Smooth muscle cell (in vitro differentiated cells): ENCODE results near the gene JAGN1. TPM values are rescaled to one million over a fixed set of nuclear protein-coding genes. Genes with fewer than 3 reads are reported as not detected.

ENCODE experiments used
- DNase-seq: peaks from one replicate; lab custom pipeline; 2025; ENCODE audit not compliant: unreplicated experiment; lab: John Stamatoyannopoulos, UW
- H2AFZ ChIP-seq: fragments of 200-600 bp; sonication (generic); 2 replicates; pipeline ENCODE4 v1.6.0; 2016; ENCODE audit warnings: antibody characterized with exemption, low read depth, mild to moderate bottlenecking
- H3F3A ChIP-seq: fragments of 200-600 bp; sonication (generic); 2 replicates; pipeline ENCODE4 v1.6.0; 2017; ENCODE audit warnings: antibody characterized with exemption, low read depth
- H3K27ac ChIP-seq: fragments of 200-600 bp; sonication (generic); 2 replicates; pipeline ENCODE4 v1.5.1; 2016; ENCODE audit warnings: low read depth, mild to moderate bottlenecking
- H3K27me3 ChIP-seq: fragments of 200-600 bp; sonication (generic); 2 replicates; pipeline ENCODE4 v1.6.1; 2016; ENCODE audit warnings: low read depth, mild to moderate bottlenecking
- H3K36me3 ChIP-seq: fragments of 200-600 bp; sonication (generic); 2 replicates; pipeline ENCODE4 v1.5.1; 2016; ENCODE audit warnings: low read depth
- H3K4me1 ChIP-seq: fragments of 200-600 bp; sonication (generic); 2 replicates; pipeline ENCODE4 v1.5.1; 2016; ENCODE audit warnings: low read depth
- H3K4me2 ChIP-seq: fragments of 200-600 bp; sonication (generic); 2 replicates; pipeline ENCODE4 v1.6.0; 2016; ENCODE audit warnings: mild to moderate bottlenecking
- H3K4me3 ChIP-seq: fragments of 200-600 bp; sonication (generic); 2 replicates; pipeline ENCODE4 v1.5.1; 2016; ENCODE audit warnings: mild to moderate bottlenecking
- H3K79me2 ChIP-seq: fragments of 200-600 bp; sonication (generic); 2 replicates; pipeline ENCODE4 v1.6.0; 2016; ENCODE audit warnings: low read depth, mild to moderate bottlenecking
- H3K9ac ChIP-seq: fragments of 200-600 bp; sonication (generic); 2 replicates; pipeline ENCODE4 v1.6.0; 2016; ENCODE audit warnings: low read depth
- H3K9me3 ChIP-seq: fragments of 200-600 bp; sonication (generic); replicated peaks from 2 replicates; pipeline ENCODE4 v1.5.1; 2016; ENCODE audit warnings: low read depth
- H4K20me1 ChIP-seq: fragments of 200-600 bp; sonication (generic); 2 replicates; pipeline ENCODE4 v1.6.0; 2016; ENCODE audit warnings: low read depth
- CTCF ChIP-seq: fragments of 200-600 bp; sonication (generic); IDR thresholded peaks from 2 replicates; pipeline ENCODE4 v1.5.1; 2017; ENCODE audit warnings: borderline replicate concordance, mild to moderate bottlenecking, antibody characterized with exemption; ENCODE audit not compliant: insufficient read depth, poor library complexity, severe bottlenecking
- WGBS: methylation state at CpG from one replicate; pipeline ENCODE4 v1.1.7; 2016; ENCODE audit warnings: low lambda C conversion rate; 5-methylcytosine and 5-hydroxymethylcytosine counted together
- polyA plus RNA-seq: library from polyadenylated mRNA; unstranded; fragments of >200 nt; fragmentation: Nextera tagmentation; extraction: Ambion mirVana; gene quantifications from 2 replicates; pipeline ENCODE4 v1.2.1, GENCODE V29; 2016
- total RNA-seq: library from RNA; depleted of rRNA; stranded (reverse); fragments of >200 nt; gene quantifications from 2 replicates; pipeline ENCODE4 v1.2.3, GENCODE V29; 2014

The JAGN1 gene
- total and polyA plus RNA-seq, 2 experiments from 2014 or later, result 36.8 to 37.3 TPM

DNA sequence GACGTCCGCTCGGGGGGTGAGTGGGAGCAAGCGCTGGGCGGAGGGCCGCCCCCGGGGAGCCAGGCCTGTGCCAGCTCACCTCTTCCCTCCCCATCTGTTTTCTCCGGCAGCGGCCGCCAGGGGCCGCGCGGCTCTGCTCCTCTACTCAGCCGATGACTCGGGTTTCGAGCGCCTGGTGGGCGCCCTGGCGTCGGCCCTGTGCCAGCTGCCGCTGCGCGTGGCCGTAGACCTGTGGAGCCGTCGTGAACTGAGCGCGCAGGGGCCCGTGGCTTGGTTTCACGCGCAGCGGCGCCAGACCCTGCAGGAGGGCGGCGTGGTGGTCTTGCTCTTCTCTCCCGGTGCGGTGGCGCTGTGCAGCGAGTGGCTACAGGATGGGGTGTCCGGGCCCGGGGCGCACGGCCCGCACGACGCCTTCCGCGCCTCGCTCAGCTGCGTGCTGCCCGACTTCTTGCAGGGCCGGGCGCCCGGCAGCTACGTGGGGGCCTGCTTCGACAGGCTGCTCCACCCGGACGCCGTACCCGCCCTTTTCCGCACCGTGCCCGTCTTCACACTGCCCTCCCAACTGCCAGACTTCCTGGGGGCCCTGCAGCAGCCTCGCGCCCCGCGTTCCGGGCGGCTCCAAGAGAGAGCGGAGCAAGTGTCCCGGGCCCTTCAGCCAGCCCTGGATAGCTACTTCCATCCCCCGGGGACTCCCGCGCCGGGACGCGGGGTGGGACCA is 42.6 kb downstream of the JAGN1 start:
- Histone ChIP-seq H3K27me3 (no peaks in the 10 kb centered on the region), H4K20me1 (no peaks in the 10 kb centered on the region), H3K9me3 (no peaks in the 10 kb centered on the region), H3F3A (no peaks in the 10 kb centered on the region), H3K79me2 (no peaks in the 10 kb centered on the region), H3K4me1 (peaks cover 15% of the 10 kb centered on the region), H3K36me3 (no peaks in the 10 kb centered on the region), H2AFZ (peak overlapping the region; percentile 83), H3K4me2 (peak overlapping the region; percentile 83), H3K9ac (no peak overlapping the region), H3K27ac (peak overlapping the region; percentile 71), H3K4me3 (peak overlapping the region; percentile 70)
- TF ChIP-seq CTCF, result peak; percentile 63
- DNase-seq, result peak; percentile 66
- under 1% methylated on average over 74 of the region's 77 CpGs for WGBS

DNA sequence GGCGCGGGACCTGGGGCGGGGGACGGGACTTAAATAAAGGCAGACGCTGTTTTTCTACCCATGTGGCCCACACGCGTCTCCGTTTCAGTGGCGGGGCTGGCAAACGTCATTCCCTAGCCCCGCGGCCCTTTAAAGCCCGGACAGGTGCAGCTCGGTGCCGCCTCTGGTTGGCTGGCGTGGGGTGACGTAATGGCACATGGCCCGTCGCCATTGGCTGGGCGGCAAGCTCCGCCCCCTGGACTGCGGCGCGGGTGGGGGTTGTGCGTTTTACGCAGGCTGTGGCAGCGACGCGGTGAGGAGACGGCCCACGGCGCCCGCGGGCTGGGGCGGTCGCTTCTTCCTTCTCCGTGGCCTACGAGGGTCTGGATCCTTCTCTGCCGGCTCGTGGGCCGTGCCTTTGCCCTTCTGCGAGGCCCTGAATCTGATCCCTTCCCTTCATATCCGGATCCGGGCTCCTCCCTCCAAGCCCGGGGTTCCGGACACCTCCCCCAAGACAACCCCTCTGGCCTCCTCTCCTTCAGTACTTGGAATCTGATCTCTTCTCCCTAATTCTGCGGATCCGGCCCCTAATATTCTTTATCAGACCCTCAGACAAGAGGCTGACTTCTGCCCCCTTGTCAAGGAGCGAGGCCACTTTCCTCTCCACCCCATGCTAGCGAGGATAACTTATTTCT is 43.3 kb downstream of the JAGN1 start, which contains the start of gene CRELD1:
CRELD1 (plus strand) TSS at position 274 of the 674 bp plus-strand sequence. CDS start 605 bp downstream, outside the sequence.
- no peak for TF ChIP-seq CTCF
- Histone ChIP-seq H3K27me3 (no peaks in the 10 kb centered on the region), H3K4me2 (peak within 1 kb of the TSS; percentile 83), H3F3A (no peaks in the 10 kb centered on the region), H2AFZ (peak within 1 kb of the TSS; percentile 83), H3K9ac (peak within 1 kb of the TSS; percentile 70), H3K27ac (peak within 1 kb of the TSS; percentile 71), H3K36me3 (no peaks in the 10 kb centered on the region), H3K79me2 (no peaks in the 10 kb centered on the region), H3K4me1 (peaks cover 15% of the 10 kb centered on the region), H3K9me3 (no peaks in the 10 kb centered on the region), H3K4me3 (peak within 1 kb of the TSS; percentile 70), H4K20me1 (no peaks in the 10 kb centered on the region)
- WGBS, result 3% methylated on average over 44 of the region's 50 CpGs
- DNase-seq, result peak; percentile 78

GRCh38 chr3:9934235-9934621 is 43.8 kb downstream of the JAGN1 start:
- H3K4me2 ChIP-seq, result peak overlapping the region; percentile 83
- no peaks in the 10 kb centered on the region for H3F3A ChIP-seq
- H3K36me3 ChIP-seq, result no peaks in the 10 kb centered on the region
- no peaks in the 10 kb centered on the region for H3K79me2 ChIP-seq
- H3K4me3 ChIP-seq, result peak overlapping the region; percentile 70
- H3K9ac ChIP-seq, result peak overlapping the region; percentile 70
- 41% methylated on average over 11 of the region's 11 CpGs for WGBS
- no peak overlapping the region for H3K27ac ChIP-seq
- H4K20me1 ChIP-seq, result no peaks in the 10 kb centered on the region
- peaks cover 15% of the 10 kb centered on the region for H3K4me1 ChIP-seq
- TF ChIP-seq CTCF, result peak; percentile 4
- no peaks in the 10 kb centered on the region for H3K27me3 ChIP-seq
- peak overlapping the region; percentile 83 for H2AFZ ChIP-seq
- DNase-seq, result no peak
- H3K9me3 ChIP-seq, result no peaks in the 10 kb centered on the region
